ENCODE measurements around the gene PROC.

DNA sequence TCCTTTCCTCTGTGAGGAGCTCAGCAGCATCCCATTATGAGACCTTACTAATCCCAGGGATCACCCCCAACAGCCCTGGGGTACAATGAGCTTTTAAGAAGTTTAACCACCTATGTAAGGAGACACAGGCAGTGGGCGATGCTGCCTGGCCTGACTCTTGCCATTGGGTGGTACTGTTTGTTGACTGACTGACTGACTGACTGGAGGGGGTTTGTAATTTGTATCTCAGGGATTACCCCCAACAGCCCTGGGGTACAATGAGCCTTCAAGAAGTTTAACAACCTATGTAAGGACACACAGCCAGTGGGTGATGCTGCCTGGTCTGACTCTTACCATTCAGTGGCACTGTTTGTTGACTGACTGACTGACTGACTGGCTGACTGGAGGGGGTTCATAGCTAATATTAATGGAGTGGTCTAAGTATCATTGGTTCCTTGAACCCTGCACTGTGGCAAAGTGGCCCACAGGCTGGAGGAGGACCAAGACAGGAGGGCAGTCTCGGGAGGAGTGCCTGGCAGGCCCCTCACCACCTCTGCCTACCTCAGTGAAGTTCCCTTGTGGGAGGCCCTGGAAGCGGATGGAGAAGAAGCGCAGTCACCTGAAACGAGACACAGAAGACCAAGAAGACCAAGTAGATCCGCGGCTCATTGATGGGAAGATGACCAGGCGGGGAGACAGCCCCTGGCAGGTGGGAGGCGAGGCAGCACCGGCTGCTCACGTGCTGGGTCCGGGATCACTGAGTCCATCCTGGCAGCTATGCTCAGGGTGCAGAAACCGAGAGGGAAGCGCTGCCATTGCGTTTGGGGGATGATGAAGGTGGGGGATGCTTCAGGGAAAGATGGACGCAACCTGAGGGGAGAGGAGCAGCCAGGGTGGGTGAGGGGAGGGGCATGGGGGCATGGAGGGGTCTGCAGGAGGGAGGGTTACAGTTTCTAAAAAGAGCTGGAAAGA, 7.6 kb downstream of the PROC start:
- no peak for TF ChIP-seq TEAD2 (tag; IDR thresholded peaks at IDR 0.05)
- no peak for TF ChIP-seq ZNF436 (CRISPR knock-in tag; IDR thresholded peaks at IDR 0.05)
- TF ChIP-seq TEAD4 (IDR thresholded peaks at IDR 0.05; ENCODE audit: low read length): no peak
- TF ChIP-seq TEAD4 (CRISPR knock-in tag; IDR thresholded peaks at IDR 0.05; ENCODE audit: borderline replicate concordance): no peak
- no peak for TF ChIP-seq SIX5 (IDR thresholded peaks at IDR 0.05; ENCODE audit: borderline replicate concordance in 1 of 2, insufficient read depth in 1 of 2, low read depth in 1 of 2, low read length in 2 of 2)
- no peak for TF ChIP-seq POLR2A (conservative IDR thresholded peaks at IDR 0.05)
